AG08395 (cell line): ENCODE results near the gene IFNAR1.
A peak's percentile ranks its signal among the peaks of the same experiment; 100 is the strongest.

Source experiments
- DNase-seq: peaks from one replicate; pipeline ENCODE4 v3.0.0; 2012; ENCODE audit warnings: mixed read lengths, low spot score

Gene IFNAR1

DNA sequence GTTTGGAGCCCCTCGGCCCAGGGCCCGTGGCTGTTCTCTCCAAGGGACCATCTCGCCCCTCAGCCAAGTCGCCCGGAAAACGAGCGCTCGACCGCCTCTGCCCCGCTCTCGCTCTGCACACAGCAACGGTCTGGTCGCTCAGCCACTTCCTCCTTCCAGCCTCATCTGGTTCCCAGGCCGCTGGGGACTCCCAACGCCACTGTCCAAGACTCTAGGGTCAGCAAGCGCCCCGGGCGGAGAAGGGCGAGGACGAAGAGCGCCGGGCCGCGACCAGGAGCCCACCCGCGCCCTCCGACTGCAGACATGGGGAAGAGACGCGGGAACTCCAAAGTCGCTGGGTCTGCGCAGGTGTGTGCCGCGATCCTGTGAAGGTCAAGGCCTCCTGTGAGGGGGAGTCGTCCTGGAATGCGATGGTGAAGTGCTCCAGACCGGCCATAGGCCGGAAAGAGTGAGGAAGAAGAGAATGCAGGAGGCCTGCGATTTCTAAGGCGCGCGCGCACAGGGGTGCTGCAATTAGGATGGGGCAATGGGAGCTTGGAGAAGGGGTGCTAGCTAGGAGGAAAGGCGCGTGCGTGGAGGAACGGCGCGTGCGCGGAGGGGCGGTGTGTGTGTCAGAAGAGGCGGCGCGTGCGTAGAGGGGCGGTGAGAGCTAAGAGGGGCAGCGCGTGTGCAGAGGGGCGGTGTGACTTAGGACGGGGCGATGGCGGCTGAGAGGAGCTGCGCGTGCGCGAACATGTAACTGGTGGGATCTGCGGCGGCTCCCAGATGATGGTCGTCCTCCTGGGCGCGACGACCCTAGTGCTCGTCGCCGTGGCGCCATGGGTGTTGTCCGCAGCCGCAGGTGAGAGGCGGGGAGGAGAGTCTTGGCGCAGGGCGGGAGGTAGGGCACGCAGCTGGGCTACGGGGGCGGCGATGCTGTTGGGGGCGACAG lies at the start of gene IFNAR1:
TSS of gene IFNAR1 (plus strand) at position 680 of the 931 bp plus-strand sequence. CDS start at position 766, 86 bp downstream.
- peak; percentile 99 for DNase-seq

- DNase-seq, result no peak
Observed at GRCh38 chr21:33278721-33279120, 46.0 kb upstream of the IFNAR1 start.

DNA sequence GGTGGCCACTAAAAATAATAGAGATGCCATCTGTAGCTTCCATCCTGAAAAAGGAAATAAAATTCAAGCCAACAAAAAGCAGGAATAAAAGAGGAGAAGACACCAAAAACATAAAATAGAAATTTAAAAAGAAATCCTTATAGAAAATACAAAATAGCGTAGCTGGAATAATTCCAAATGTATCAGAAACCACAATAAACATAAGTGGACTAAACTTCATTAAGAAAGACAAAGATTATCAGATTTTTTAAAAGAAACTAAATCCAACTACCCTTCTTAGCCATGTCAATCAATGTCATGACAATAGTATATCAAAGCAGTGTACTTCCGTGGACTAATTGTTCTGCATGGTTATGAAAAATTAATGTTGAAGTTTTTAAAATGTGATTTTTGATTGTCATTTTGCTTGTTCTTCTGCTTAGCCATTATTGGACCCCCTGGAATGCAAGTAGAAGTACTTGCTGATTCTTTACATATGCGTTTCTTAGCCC lies 45.4 kb upstream of the IFNAR1 start:
- no peak for DNase-seq

DNA sequence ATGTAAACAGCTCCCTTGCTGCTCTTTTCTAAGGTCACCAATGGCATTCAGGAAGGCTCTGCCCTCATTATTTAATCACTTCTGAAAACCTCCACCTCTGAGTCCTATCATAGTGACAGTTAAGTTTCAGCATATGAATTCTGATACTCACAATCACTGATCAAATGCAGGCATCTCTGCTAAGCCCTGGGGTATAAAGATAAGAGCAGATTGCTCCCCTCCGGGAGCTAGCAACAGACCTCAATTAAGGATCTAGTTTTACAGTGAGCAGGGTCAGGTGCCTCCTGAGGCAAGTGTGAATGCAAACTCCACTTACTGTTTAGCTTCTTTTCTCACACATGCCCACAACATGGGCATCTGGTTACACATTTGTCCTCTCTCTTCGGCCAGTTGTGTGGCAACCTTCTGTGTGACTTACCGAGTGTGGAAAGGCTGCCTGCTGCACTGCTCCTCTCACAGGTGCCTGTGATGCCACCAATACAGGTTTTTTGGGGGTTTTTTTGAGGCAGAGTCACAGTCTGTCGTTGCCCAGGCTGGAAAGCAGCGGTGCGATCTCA lies 43.6 kb upstream of the IFNAR1 start:
- DNase-seq, result no peak

- no peak for DNase-seq
Observed at GRCh38 chr21:33283203-33283602, 41.6 kb upstream of the IFNAR1 start.

DNA sequence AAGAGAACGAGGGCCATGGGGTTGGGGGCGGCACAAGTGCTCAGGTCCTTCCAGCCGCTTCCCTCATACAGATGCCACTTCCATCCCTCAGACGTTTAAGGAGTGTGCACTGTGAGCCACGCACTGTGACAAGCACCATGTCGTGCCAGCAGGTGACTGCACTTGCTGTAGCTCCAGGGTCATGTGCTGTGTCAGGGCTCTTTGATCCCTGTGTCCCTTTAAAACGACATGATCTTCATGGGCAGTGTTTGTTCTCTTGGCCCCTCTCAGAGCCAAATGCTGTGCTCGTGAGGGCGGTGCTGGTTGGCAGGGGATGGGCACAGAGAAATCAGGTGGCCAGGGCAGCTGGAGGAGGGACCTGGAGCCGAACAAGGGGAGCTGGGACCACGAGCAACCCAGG lies 38.7 kb upstream of the IFNAR1 start:
- no peak for DNase-seq

DNA sequence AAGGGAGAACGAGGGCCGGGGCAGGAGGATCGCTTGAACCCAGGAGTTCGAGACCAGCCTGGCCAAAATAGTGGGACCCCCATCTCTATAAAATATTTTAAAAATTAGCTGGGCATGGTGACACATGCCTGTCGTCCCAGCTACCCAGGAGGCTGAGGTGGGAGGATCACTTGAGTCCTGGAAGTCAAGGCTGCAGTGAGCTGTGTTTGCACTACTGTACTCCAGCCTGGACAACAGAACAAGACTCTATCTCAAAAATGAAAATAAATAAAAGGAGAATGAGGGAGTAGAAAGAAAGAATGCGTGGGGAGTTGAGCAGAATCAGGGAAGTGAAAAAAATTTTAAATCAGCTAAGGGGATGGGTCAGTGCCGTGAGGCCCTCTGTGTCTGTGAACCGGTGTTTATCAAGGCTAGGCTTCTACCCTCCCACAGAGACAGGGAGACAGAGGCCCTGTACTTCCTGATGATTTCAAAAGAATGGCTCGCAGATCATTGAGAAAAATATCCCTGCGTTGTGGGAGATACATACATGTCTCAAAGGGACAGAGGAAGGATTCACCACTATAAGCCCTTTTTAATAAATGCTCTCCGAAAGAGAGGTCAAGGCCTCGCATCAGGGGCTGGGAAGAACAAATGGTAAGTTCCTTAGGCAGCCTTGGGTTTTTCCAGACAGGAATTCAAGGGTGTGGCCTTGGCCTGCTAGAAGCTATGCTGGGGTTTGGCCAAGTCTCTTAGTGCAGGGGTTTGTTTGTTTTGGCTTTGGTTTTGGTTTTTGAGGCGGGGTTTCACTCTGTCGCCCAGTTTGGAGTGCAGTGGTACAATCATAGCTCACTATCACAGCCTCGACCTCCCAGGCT lies 37.9 kb upstream of the IFNAR1 start:
- DNase-seq, result peak; percentile 33

GRCh38 chr21:33289199-33289819 lies 35.5 kb upstream of the IFNAR1 start:
- DNase-seq, result no peak

GRCh38 chr21:33290441-33290840 lies 34.3 kb upstream of the IFNAR1 start:
- no peak for DNase-seq

GRCh38 chr21:33291686-33292085 lies 33.1 kb upstream of the IFNAR1 start:
- no peak for DNase-seq

DNA sequence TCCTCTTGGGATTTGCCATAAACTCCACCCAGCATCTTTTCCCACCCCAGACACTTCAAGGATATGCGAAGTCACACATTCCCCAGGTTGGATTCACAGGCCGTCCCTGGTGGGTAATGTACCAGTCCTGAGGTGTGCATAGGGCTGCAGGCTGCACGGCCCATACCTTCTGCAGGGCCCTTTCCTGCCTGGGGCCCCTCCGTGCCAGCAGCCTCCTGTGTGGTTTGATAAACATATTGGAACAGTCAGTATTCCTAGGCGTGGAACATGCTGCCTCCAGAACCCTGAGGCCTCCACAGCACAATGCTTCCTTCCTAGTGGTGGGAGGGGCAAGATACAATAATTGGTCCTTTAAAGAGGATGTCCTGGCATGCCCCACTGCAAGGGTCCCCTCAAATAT lies 32.0 kb upstream of the IFNAR1 start:
- DNase-seq, result no peak

DNA sequence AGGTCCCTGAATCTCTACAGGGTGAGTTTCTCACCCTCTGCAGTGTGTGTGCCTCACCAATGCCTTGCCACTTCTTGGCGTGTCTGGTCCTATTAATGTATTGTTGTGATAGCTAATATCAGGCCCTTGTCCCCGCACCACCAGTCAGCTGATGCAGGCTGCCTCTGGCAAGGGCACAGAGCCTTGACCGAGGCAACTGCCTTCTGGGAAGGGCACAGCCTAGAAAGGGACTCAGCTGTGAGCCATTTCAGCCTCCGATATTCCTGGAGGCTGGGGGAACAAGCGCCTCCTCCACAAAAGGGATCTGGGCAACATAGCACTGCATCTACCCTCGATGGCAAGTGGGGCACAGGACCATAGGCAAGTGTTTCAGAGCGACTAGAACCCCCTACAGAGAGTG lies 31.6 kb upstream of the IFNAR1 start:
- DNase-seq, result no peak

DNA sequence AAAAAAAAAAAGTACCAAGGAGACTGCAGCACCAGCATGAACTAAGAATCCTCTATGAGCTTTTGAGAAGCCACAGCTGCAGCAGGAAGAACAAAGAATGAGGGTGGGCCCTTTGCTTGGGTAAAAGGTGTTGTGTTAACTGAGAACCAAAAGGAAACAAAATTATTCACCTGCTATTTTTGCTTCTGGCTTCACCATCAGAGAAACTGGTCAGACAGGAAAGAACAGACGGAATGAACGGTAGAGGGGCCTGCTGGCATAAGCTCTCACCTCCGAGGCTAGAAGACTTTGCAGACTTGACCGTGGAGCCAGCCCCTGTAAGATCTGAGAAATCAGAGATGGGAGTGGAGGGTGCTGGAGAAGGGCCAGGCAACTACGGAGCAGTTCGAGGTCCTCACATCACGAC lies 31.0 kb upstream of the IFNAR1 start:
- DNase-seq, result no peak

GRCh38 chr21:33296156-33296555 lies 28.6 kb upstream of the IFNAR1 start:
- DNase-seq, result no peak

DNA sequence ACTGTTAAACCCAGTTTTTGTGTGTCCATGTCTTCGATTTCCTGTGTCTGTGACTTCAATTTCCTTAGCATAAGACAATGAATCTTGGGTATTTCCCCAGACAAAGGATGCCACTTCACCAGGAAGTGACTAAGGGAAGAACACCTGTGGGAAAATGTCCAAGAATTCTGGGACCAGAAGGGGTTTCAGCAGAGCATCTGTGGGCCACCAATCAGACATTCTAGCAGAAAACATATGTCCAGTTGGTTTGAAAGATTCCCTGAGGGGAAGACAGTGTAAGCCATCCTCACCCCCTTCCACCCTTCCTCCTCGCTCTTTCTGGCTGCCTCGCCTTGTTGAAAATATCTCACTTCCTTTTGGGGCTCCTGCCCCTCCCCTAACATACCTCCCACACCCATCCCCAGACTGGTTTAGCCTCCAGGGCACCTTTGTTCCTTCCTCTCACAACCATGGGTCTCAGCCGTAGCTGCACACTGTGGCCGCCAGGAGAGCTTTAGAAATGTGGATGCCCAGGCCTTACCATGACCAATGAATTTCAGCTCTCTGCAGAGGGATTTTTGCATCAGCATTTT lies 25.5 kb upstream of the IFNAR1 start:
- DNase-seq, result no peak

DNA sequence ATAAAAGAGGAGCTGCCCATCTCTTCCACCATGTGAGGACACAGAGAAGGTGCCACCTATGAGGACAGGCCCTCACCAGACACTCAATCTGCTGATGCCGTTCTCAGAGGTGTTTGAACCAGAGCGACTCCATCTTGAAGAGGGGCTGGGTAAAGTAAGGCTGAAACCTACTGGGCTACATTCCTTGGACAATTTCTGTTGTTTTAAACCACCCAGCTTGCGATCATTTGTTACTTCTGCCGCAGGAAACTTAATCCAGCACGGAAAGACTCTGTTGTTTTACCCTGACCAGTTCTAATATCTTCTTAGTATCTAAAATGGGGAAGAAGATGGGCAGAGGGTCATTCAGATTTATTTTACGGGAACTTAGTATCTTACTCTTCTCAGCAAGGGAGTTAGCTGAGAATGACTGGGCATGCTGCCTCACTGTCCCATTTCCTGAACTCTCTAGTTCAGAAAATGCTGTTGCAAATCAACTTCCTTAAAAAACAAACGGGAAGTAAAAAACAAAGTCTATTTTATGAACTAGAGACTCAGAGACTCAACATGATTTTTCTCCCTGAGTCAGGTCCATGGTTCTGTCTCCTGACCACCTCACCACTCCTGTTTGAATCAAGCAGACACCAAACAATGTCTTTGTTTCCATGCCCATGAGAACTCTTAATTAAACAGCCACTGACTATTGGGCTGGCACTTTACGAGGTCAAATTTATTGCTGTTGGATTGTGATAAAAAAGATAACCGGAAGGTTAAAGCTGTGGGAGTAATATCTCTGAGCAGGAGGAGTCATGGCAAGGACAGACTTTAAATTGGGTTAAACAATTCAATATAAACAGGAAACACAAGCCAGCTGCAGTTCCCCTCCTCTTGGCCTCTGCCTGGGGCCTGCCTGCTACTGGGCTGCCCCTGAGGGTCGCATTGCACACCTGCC lies 23.8 kb upstream of the IFNAR1 start:
- no peak for DNase-seq

- no peak for DNase-seq
Observed at GRCh38 chr21:33301632-33302002, 23.2 kb upstream of the IFNAR1 start.

DNA sequence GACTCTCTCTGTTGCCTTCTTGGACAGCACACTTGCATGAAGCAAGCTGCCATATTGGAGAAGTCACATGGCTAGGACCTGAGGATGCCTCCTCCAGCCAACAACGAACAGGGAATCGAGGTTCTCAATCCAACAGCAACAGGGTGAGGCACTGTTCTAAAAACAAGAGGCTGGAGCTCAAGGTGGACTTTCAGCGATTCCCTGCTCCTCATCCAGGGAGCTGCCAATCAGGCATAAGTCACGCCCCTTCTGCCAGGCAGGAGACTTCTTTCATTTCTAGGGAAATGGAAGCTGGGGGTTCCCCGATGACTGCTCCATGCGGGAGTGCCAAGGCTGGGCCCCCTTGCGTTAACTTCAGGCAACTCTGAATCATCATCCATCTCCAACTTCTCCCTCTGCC lies 22.7 kb upstream of the IFNAR1 start:
- DNase-seq, result no peak

DNA sequence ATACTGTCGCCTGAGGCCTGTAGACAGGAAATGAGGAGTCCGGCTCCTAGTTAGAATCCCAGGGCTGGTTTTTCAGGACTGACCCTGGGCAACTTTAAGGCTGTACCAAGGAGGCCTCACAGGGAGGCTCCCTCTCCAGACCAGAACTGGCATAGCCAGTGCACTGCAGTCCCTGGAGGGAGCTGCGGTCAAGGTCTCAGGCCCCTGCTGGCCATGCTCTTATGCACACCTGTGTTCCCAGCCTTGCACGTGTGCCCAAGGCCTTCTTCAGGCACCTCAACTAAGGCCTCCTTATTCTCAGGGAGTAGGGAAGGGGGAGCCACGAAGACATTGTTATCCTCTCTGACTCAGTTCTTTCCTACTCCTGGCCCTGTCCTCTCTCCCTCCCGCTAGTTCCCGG lies 22.0 kb upstream of the IFNAR1 start:
- no peak for DNase-seq

GRCh38 chr21:33305344-33305671 lies 19.5 kb upstream of the IFNAR1 start:
- no peak for DNase-seq

- DNase-seq, result no peak
Observed at GRCh38 chr21:33305938-33306337, 18.8 kb upstream of the IFNAR1 start.
